Stimulated activated naive B cell treated with anti-CD40 and anti-IgM and Interleukin-4, amounts not matched to agents 10 μg/mL and 1 μg/mL and 100 μg/mL, for 72 hours (primary cell): ENCODE data around the gene CLIP2.
"Not testable (repeated sequence)": the region's sequence is repeated elsewhere in the genome, so short reads cannot be mapped to it uniquely, and the experiment has no call there.

Experiments used
- ATAC-seq, 2 donors: fragments of 150-1000 bp; cut with Tn5 transposase; replicated peaks; 2 replicates each; pipeline ENCODE4 v1.10.0; 2021; ENCODE audit warnings: moderate library complexity in 1 of 2
- DNase-seq: peaks from one replicate; pipeline ENCODE4 v3.0.0; 2021
- H3K27ac Mint-ChIP-seq: one replicate; pipeline ENCODE4 v1.8.0; 2022; ENCODE audit warnings: mild to moderate bottlenecking, mixed read lengths
- H3K27me3 Mint-ChIP-seq, 2 donors: one replicate each; pipeline ENCODE4 v1.8.0; 2022; ENCODE audit warnings: mixed read lengths in 2 of 2
- H3K36me3 Mint-ChIP-seq, 2 donors: one replicate each; pipeline ENCODE4 v1.8.0; 2022; ENCODE audit warnings: mixed read lengths in 2 of 2, mild to moderate bottlenecking in 1 of 2
- H3K4me1 Mint-ChIP-seq, 2 donors: one replicate each; pipeline ENCODE4 v1.8.0; 2022; ENCODE audit warnings: mixed read lengths in 2 of 2, mild to moderate bottlenecking in 1 of 2
- H3K4me3 Mint-ChIP-seq, 2 donors: one replicate each; pipeline ENCODE4 v1.8.0; 2022; ENCODE audit warnings: mild to moderate bottlenecking in 2 of 2, mixed read lengths in 2 of 2, moderate library complexity in 1 of 2
- H3K9me3 Mint-ChIP-seq, 2 donors: one replicate each; pipeline ENCODE4 v1.8.0; 2022; ENCODE audit warnings: mixed read lengths in 2 of 2, mild to moderate bottlenecking in 1 of 2

Gene CLIP2

GRCh38 chr7:74372511-74373111 is 83.4 kb downstream of the CLIP2 start:
- Mint-ChIP-seq H3K4me3 (no peak overlapping the region), H3K9me3 (no peaks in the 10 kb centered on the region), H3K27ac (no peak overlapping the region), H3K4me1 (peaks cover 11 to 20% of the 10 kb centered on the region in 2 donors), H3K36me3 (peaks cover 7 to 34% of the 10 kb centered on the region in 2 donors), H3K27me3 (no peaks in the 10 kb centered on the region)
- DNase-seq (no peak), ATAC-seq (no peak)

DNA sequence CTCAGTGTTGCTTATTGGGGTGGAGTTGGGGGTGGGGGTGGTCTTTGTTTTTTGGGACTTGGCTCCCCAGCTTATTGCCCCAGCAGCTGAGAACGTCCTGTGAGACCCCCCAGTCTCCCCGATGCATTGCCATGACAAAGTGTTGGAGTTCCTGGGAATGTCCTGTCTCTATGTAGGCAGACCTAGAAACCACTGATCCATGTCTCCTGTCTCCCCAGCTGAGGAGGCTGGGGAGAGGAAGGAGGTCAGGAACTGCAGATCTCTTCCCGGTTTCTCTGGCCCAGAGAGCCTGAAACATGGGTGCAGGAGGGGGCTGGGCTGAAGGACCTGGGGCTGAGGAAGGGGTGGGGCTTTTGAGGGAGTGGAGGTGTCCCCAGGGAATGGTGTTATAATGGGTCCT is 84.3 kb downstream of the CLIP2 start:
- no peak for ATAC-seq
- no peak for DNase-seq
- peaks cover 7 to 28% of the 10 kb centered on the region in 2 donors for H3K36me3 Mint-ChIP-seq
- no peak overlapping the region for H3K4me3 Mint-ChIP-seq
- peaks cover 11 to 20% of the 10 kb centered on the region in 2 donors for H3K4me1 Mint-ChIP-seq
- peak overlapping the region; percentile 31 for H3K27ac Mint-ChIP-seq
- H3K27me3 Mint-ChIP-seq: no peaks in the 10 kb centered on the region
- no peaks in the 10 kb centered on the region for H3K9me3 Mint-ChIP-seq

GRCh38 chr7:74375726-74376220 is 86.6 kb downstream of the CLIP2 start:
- peak overlapping the region; percentile 9 for H3K27ac Mint-ChIP-seq
- peaks cover 8 to 15% of the 10 kb centered on the region in 2 donors for H3K4me1 Mint-ChIP-seq
- H3K27me3 Mint-ChIP-seq: no peaks in the 10 kb centered on the region
- no peaks in the 10 kb centered on the region for H3K9me3 Mint-ChIP-seq
- DNase-seq (no peak), ATAC-seq (no peak)
- H3K4me3 Mint-ChIP-seq: no peak overlapping the region
- H3K36me3 Mint-ChIP-seq: peaks cover 10 to 25% of the 10 kb centered on the region in 2 donors

DNA sequence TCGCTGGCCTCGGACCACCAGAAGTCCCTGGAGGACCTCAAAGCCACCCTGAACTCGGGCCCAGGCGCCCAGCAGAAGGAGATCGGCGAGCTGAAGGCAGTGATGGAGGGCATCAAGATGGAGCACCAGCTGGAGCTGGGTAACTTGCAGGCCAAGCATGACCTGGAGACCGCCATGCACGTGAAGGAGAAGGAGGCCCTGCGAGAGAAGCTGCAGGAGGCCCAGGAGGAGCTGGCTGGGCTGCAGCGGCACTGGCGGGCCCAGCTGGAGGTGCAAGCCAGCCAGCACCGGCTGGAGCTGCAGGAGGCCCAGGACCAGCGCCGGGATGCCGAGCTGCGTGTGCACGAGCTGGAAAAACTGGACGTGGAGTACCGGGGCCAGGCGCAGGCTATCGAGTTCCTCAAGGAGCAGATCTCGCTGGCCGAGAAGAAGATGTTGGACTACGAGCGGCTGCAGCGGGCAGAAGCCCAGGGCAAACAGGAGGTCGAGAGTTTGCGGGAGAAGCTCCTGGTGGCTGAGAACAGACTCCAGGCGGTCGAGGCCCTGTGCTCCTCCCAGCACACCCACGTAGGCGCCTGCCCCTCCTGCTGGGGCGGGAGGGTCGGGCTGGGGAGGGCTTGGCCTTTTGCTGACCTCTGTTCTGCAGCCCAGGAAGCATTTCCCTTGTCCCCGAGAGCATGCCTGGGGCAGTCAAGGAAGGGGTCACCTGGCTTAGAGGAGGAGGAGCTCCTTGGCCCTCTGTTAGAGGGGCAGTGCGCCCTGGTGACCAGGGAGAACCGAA is 87.2 kb downstream of the CLIP2 start:
- no peaks in the 10 kb centered on the region for H3K9me3 Mint-ChIP-seq
- no peak overlapping the region for H3K27ac Mint-ChIP-seq
- peaks cover 4 to 8% of the 10 kb centered on the region in 2 donors for H3K4me1 Mint-ChIP-seq

GRCh38 chr7:74379938-74380337 is 90.7 kb downstream of the CLIP2 start:
- DNase-seq: no peak
- no peak for ATAC-seq
- H3K27me3 Mint-ChIP-seq: no peaks in the 10 kb centered on the region
- no peaks in the 10 kb centered on the region for H3K4me1 Mint-ChIP-seq
- peaks cover 23 to 29% of the 10 kb centered on the region in 2 donors for H3K36me3 Mint-ChIP-seq
- no peaks in the 10 kb centered on the region for H3K9me3 Mint-ChIP-seq
- no peak overlapping the region for H3K4me3 Mint-ChIP-seq
- H3K27ac Mint-ChIP-seq: no peak overlapping the region

More for the DNA sequence above, 87.2 kb downstream of the CLIP2 start:
- Mint-ChIP-seq H3K36me3 (peaks cover 12 to 26% of the 10 kb centered on the region in 2 donors), H3K4me3 (no peak overlapping the region), H3K27me3 (no peaks in the 10 kb centered on the region)
- DNase-seq: no peak
- no peak for ATAC-seq

GRCh38 chr7:74380720-74381119 is 91.5 kb downstream of the CLIP2 start:
- no peaks in the 10 kb centered on the region for H3K4me1 Mint-ChIP-seq
- H3K9me3 Mint-ChIP-seq: no peaks in the 10 kb centered on the region
- H3K27ac Mint-ChIP-seq: no peak overlapping the region
- no peak overlapping the region for H3K4me3 Mint-ChIP-seq
- no peaks in the 10 kb centered on the region for H3K27me3 Mint-ChIP-seq
- DNase-seq (no peak), ATAC-seq (no peak)
- peaks cover 23 to 29% of the 10 kb centered on the region in 2 donors for H3K36me3 Mint-ChIP-seq

- H3K27ac Mint-ChIP-seq, H3K27me3 Mint-ChIP-seq, ATAC-seq: not testable (repeated sequence)
Measured at GRCh38 chr7:74384086-74384485, 94.9 kb downstream of the CLIP2 start.

DNA sequence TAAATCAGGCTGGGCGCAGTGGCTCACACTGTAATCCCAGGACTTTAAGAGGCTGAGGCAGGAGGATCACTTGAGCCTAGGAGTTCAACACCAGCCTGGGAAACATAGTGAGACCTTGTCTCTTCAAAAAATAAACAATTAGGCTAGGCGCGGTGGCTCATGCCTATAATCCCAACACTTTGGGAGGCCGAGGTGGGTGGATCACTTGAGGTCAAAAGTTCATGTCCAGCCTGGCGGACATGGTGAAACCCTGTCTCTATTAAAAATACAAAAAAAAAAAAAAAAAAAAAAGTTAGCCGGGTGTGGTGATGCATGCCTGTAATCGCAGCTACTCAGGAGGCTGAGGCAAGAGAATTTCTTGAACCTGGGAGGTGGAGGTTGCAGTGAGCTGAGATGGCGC is 95.6 kb downstream of the CLIP2 start:
- H3K36me3 Mint-ChIP-seq: peaks cover 25 to 39% of the 10 kb centered on the region in 2 donors
- not testable (repeated sequence) for DNase-seq, H3K9me3 Mint-ChIP-seq, H3K27me3 Mint-ChIP-seq, H3K27ac Mint-ChIP-seq, H3K4me1 Mint-ChIP-seq, ATAC-seq, H3K4me3 Mint-ChIP-seq

More at GRCh38 chr7:74384086-74384485, 94.9 kb downstream of the CLIP2 start:
- H3K36me3 Mint-ChIP-seq: peaks cover 25 to 37% of the 10 kb centered on the region in 2 donors
- H3K4me1 Mint-ChIP-seq, DNase-seq, H3K4me3 Mint-ChIP-seq, H3K9me3 Mint-ChIP-seq: not testable (repeated sequence)

DNA sequence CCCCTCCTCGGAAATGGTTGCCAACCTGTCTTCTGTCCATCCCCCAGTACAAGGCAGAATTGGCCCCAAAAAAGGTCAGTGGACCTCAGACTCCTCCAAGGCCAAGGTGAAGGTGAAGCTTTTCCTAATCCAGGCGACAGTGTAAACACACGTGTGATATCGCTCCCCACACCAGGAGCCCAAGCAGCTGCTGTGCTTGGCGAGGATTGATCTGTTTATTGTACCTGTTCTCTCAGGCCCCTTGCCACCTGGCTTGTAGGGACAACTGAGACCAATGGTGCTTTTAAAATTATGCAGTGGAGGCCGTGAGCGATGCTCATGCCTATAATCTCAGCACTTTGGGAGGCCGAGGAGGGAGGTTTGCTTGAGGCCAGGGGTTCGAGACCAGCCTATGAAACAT is 98.4 kb downstream of the CLIP2 start:
- Mint-ChIP-seq H3K36me3 (peaks cover 22 to 36% of the 10 kb centered on the region in 2 donors), H3K4me3 (no peak overlapping the region), H3K9me3 (no peaks in the 10 kb centered on the region), H3K27me3 (no peaks in the 10 kb centered on the region), H3K27ac (no peak overlapping the region), H3K4me1 (no peaks in the 10 kb centered on the region)
- no peak for ATAC-seq
- DNase-seq: no peak

DNA sequence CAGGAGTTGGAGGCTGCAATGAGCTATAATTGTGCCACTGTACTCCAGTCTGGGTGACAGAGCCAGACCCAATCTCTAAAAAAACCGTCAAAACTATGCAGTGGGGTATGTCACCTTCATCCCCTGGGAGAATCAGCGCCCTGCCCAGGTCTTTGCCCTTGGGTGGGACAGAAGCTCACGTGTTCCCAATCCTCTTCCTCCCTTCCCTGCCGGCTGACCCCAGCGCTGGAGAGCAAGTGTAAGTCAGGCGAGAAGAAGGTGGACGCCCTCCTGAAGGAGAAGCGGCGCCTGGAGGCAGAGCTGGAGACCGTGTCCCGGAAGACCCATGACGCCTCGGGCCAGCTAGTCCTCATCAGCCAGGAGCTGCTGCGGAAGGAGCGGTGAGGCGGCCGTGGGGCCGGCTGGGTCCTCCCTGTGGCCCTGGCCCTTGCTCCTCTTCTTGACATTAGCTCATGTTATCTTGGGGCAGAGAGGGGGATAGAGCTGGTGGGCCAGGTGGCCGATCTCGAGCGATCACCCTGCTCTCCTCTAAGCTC is 99.7 kb downstream of the CLIP2 start:
- Mint-ChIP-seq H3K27ac (no peak overlapping the region), H3K4me3 (no peak overlapping the region), H3K27me3 (no peaks in the 10 kb centered on the region), H3K4me1 (no peaks in the 10 kb centered on the region), H3K9me3 (no peaks in the 10 kb centered on the region), H3K36me3 (peaks cover 13 to 29% of the 10 kb centered on the region in 2 donors)
- DNase-seq: no peak
- no peak for ATAC-seq

DNA sequence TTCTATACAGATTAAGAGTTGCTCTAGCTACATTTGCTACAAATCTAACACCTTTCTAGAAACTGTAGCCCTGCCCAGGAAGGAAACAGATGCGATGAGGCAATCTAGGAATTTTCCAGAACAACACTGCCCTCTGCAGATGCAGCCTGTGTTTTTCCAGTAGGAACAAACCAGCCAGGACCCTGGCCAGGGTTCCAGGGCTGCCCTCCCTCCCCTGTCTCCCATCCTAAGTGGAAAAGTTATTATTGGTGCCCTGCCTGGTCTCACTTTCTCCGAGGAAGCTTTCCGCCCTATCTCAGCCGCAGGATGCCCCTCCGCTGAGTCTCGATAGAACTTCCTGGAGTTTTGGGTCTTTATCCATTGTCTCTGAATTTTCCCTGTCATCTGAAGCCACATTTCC is 104.5 kb downstream of the CLIP2 start:
- DNase-seq, ATAC-seq, H3K4me3 Mint-ChIP-seq, H3K9me3 Mint-ChIP-seq, H3K27me3 Mint-ChIP-seq, H3K27ac Mint-ChIP-seq, H3K4me1 Mint-ChIP-seq: not testable (repeated sequence)
- H3K36me3 Mint-ChIP-seq: peaks cover 24 to 37% of the 10 kb centered on the region in 2 donors

- not testable (repeated sequence) for ATAC-seq, H3K27me3 Mint-ChIP-seq, H3K4me3 Mint-ChIP-seq, H3K9me3 Mint-ChIP-seq, H3K4me1 Mint-ChIP-seq, H3K27ac Mint-ChIP-seq, DNase-seq
- peaks cover 25 to 37% of the 10 kb centered on the region in 2 donors for H3K36me3 Mint-ChIP-seq
Measured at GRCh38 chr7:74394601-74395000, 105.4 kb downstream of the CLIP2 start.

DNA sequence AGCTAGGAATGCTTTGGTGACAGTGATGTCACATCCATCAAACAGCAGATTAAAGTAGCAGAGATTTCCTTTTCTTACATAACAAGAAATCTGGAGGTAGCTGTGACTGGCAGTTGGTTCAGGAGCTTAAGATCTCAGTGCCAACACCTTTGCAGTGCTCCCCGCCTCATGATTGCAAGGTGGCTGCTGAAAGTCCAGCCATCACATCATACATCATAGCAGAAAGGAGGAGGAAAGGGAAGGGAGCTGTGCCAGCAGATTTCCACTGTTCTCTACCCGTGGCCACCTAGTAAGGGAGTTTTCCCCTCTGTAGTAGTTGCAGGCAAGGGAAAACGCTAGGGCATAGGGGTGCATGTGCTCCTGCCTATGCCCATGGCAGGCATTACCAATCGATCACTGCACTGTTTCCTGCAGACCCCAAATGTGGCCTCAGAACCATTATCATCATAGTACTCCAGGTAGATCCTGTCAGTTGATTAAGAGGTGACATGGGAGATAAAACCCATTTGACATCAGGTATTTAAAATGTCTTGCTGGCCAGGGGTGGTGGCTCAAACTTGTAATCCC is 106.6 kb downstream of the CLIP2 start:
- no peak for DNase-seq
- no peak overlapping the region for H3K27ac Mint-ChIP-seq
- H3K4me1 Mint-ChIP-seq: peaks cover 0 to 3% of the 10 kb centered on the region in 2 donors
- H3K4me3 Mint-ChIP-seq: no peak overlapping the region
- peaks cover 25 to 42% of the 10 kb centered on the region in 2 donors for H3K36me3 Mint-ChIP-seq
- H3K9me3 Mint-ChIP-seq: no peaks in the 10 kb centered on the region
- ATAC-seq: no peak
- no peaks in the 10 kb centered on the region for H3K27me3 Mint-ChIP-seq

GRCh38 chr7:74396993-74397392 is 107.8 kb downstream of the CLIP2 start:
- Mint-ChIP-seq H3K36me3 (peaks cover 22 to 41% of the 10 kb centered on the region in 2 donors), H3K4me1 (peaks cover 3 to 8% of the 10 kb centered on the region in 2 donors), H3K9me3 (no peaks in the 10 kb centered on the region), H3K4me3 (no peak overlapping the region), H3K27me3 (no peaks in the 10 kb centered on the region), H3K27ac (no peak overlapping the region)
- ATAC-seq (no peak), DNase-seq (no peak)
